Body of pancreas (tissue), 4 donors: Measurements from ENCODE around the gene SELENOP.

Experiments used
- POLR2A ChIP-seq, 3 donors: fragments of 450-650 bp; IDR thresholded peaks; one replicate each; pipeline ENCODE4 v1.6.1; 2016; ENCODE audit warnings: antibody characterized with exemption in 3 of 3, mild to moderate bottlenecking in 2 of 3
- TF ChIP-seq, protein P1 (sequence below), 7 experiments: fragments of 450-650 bp in 4 of 7; fragments of 200-600 bp in 3 of 7; sonication (generic) in 3 of 7; IDR thresholded peaks; one replicate each; pipeline ENCODE4 v1.5.1; 2016 to 2019; ENCODE audit warnings: antibody characterized with exemption in 7 of 7

DNA sequence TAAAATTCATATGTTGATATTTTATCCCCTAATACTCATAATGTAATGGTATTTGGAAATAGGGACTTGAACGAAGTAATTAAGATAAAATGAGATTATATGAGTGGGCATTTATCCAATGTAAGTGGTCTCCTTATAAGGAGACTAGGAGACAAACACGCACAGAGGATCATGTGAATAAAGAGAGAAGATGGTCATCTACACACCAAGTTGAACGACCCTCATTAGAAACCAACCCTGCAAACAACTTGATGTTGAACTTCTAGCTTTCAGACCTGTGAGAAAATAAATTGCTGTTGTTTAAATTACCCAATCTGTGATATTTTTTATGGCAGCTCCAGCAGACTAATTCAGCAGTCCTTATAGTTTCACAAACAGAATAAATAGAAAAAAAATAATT is 27.5 kb upstream of the SELENOP start:
- TF ChIP-seq, protein P1, sequence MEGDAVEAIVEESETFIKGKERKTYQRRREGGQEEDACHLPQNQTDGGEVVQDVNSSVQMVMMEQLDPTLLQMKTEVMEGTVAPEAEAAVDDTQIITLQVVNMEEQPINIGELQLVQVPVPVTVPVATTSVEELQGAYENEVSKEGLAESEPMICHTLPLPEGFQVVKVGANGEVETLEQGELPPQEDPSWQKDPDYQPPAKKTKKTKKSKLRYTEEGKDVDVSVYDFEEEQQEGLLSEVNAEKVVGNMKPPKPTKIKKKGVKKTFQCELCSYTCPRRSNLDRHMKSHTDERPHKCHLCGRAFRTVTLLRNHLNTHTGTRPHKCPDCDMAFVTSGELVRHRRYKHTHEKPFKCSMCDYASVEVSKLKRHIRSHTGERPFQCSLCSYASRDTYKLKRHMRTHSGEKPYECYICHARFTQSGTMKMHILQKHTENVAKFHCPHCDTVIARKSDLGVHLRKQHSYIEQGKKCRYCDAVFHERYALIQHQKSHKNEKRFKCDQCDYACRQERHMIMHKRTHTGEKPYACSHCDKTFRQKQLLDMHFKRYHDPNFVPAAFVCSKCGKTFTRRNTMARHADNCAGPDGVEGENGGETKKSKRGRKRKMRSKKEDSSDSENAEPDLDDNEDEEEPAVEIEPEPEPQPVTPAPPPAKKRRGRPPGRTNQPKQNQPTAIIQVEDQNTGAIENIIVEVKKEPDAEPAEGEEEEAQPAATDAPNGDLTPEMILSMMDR (IDR thresholded peaks at IDR 0.05) = no peak
- TF ChIP-seq POLR2A (IDR thresholded peaks at IDR 0.05) = no peak
